Mucosa of rectum (tissue), 2 donors: ENCODE measurements around the gene GALR2.

Experiments
- H3K27ac ChIP-seq, 2 donors: one replicate each; pipeline ENCODE4 v1.7.0; 2013; ENCODE audit warnings: inconsistent platforms in 2 of 2, low read depth in 2 of 2, low read length in 2 of 2
- H3K27me3 ChIP-seq, 2 donors: one replicate each; pipeline ENCODE4 v1.7.0; 2013; ENCODE audit warnings: low read length in 2 of 2; ENCODE audit not compliant: control insufficient read depth in 2 of 2, insufficient read depth in 2 of 2
- H3K36me3 ChIP-seq, 2 donors: one replicate each; pipeline ENCODE4 v1.7.0; 2013; ENCODE audit warnings: low read length in 2 of 2; ENCODE audit not compliant: control insufficient read depth in 2 of 2, insufficient read depth in 2 of 2
- H3K4me1 ChIP-seq, 2 donors: one replicate each; pipeline ENCODE4 v1.7.0; 2013; ENCODE audit warnings: low read length in 2 of 2, mild to moderate bottlenecking in 1 of 2; ENCODE audit not compliant: control insufficient read depth in 2 of 2, insufficient read depth in 2 of 2
- H3K4me3 ChIP-seq, 2 donors: one replicate each; pipeline ENCODE4 v1.7.0; 2013; ENCODE audit warnings: low read length in 2 of 2
- H3K9ac ChIP-seq, 2 donors: one replicate each; pipeline ENCODE4 v1.7.0; 2013; ENCODE audit warnings: low read length in 2 of 2, low read depth in 1 of 2, mild to moderate bottlenecking in 1 of 2
- H3K9me3 ChIP-seq, 2 donors: one replicate each; pipeline ENCODE4 v1.7.0; 2013; ENCODE audit warnings: low read length in 2 of 2; ENCODE audit not compliant: control insufficient read depth in 2 of 2
- donor health status: healthy.
- donor health status: Normal muscosa, but diverticular disease.

The GALR2 gene

GRCh38 chr17:76079535-76079955 is 5.0 kb downstream of the GALR2 start:
- Histone ChIP-seq H3K9ac (no peak overlapping the region), H3K36me3 (peaks cover 10 to 18% of the 10 kb centered on the region in 2 donors), H3K4me3 (no peak overlapping the region), H3K27me3 (peaks cover 49 to 50% of the 10 kb centered on the region in 2 donors), H3K9me3 (no peaks in the 10 kb centered on the region), H3K4me1 (peaks cover 9% of the 10 kb centered on the region in 2 donors), H3K27ac (no peak overlapping the region)

GRCh38 chr17:76079956-76080767 is 5.6 kb downstream of the GALR2 start:
- Histone ChIP-seq H3K9me3 (no peaks in the 10 kb centered on the region), H3K9ac (no peak overlapping the region), H3K4me1 (peaks cover 5 to 9% of the 10 kb centered on the region in 2 donors), H3K4me3 (no peak overlapping the region), H3K36me3 (peaks cover 16 to 24% of the 10 kb centered on the region in 2 donors), H3K27ac (no peak overlapping the region), H3K27me3 (peaks cover 44% of the 10 kb centered on the region in 2 donors)

GRCh38 chr17:76080768-76081287 is 6.2 kb downstream of the GALR2 start:
- no peak overlapping the region for H3K9ac ChIP-seq
- no peaks in the 10 kb centered on the region for H3K9me3 ChIP-seq
- H3K27ac ChIP-seq: no peak overlapping the region
- H3K27me3 ChIP-seq: peaks cover 37% of the 10 kb centered on the region in 2 donors
- H3K4me1 ChIP-seq: peaks cover 0 to 9% of the 10 kb centered on the region in 2 donors
- no peak overlapping the region for H3K4me3 ChIP-seq
- H3K36me3 ChIP-seq: peaks cover 23 to 30% of the 10 kb centered on the region in 2 donors

- H3K27ac ChIP-seq: no peak overlapping the region
- H3K27me3 ChIP-seq: peaks cover 30 to 31% of the 10 kb centered on the region in 2 donors
- no peaks in the 10 kb centered on the region for H3K9me3 ChIP-seq
- H3K9ac ChIP-seq: no peak overlapping the region
- H3K4me1 ChIP-seq: peaks cover 0 to 3% of the 10 kb centered on the region in 2 donors
- H3K36me3 ChIP-seq: peaks cover 25 to 33% of the 10 kb centered on the region in 2 donors
- no peak overlapping the region for H3K4me3 ChIP-seq
These were observed 7.0 kb downstream of the GALR2 start for GRCh38 chr17:76081295-76082210.

DNA sequence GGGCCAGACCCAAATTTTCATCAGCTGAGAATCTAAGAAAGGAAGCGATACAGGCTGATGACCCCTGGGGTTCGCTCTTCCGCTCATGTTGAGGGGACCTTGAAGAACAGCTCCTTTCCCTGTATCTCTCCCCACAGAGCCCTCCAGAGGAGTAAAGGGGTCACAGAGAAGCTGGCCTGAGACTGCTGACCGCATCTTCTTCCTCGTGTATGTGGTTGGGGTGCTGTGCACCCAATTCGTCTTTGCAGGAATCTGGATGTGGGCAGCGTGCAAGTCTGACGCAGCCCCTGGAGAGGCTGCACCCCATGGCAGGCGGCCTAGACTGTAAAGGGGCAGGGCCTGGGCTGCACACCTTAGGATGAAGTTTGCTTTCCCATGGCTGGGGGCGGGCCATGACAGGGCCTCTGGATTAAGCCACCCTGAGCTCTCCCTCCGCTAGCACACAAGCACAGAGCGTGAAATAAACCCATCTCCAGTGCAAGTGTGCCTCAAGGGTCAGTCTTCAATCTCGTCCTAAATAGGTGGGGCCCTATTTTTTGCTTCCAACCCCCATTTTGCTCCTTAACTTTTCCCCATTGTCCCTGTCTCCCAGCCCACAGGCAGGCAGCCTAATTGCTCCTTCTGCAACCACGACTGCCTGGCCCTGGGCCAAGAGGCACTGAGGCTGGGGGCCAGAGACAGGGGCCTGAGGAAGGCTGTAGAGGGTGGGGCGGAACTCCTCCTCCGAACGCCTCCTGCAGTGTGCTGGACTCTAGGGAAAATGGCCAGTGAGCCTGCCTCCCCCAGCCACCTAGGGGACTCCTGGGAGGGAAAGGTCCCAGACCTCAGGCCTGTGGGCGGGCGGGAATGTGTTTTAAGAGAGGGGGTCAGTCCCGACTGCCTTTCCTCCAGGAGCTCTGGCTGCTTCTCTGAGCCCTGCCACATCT is 8.0 kb downstream of the GALR2 start:
- H3K9ac ChIP-seq: no peak overlapping the region
- H3K36me3 ChIP-seq: peaks cover 35 to 43% of the 10 kb centered on the region in 2 donors
- no peak overlapping the region for H3K4me3 ChIP-seq
- H3K27ac ChIP-seq: no peak overlapping the region
- H3K27me3 ChIP-seq: peaks cover 20% of the 10 kb centered on the region in 2 donors
- no peaks in the 10 kb centered on the region for H3K4me1 ChIP-seq
- no peaks in the 10 kb centered on the region for H3K9me3 ChIP-seq

GRCh38 chr17:76083536-76084182 is 9.1 kb downstream of the GALR2 start:
- Histone ChIP-seq H3K27ac (no peak overlapping the region), H3K4me3 (no peak overlapping the region), H3K9me3 (no peaks in the 10 kb centered on the region), H3K27me3 (peaks cover 11 to 15% of the 10 kb centered on the region in 2 donors), H3K4me1 (no peaks in the 10 kb centered on the region), H3K36me3 (peaks cover 45 to 54% of the 10 kb centered on the region in 2 donors), H3K9ac (no peak overlapping the region)

- Histone ChIP-seq H3K4me3 (no peak overlapping the region), H3K27ac (no peak overlapping the region), H3K9me3 (no peaks in the 10 kb centered on the region), H3K27me3 (no peaks in the 10 kb centered on the region), H3K36me3 (peaks cover 60 to 69% of the 10 kb centered on the region in 2 donors), H3K9ac (no peak overlapping the region), H3K4me1 (no peaks in the 10 kb centered on the region)
These were observed 10.6 kb downstream of the GALR2 start for GRCh38 chr17:76085066-76085730.

DNA sequence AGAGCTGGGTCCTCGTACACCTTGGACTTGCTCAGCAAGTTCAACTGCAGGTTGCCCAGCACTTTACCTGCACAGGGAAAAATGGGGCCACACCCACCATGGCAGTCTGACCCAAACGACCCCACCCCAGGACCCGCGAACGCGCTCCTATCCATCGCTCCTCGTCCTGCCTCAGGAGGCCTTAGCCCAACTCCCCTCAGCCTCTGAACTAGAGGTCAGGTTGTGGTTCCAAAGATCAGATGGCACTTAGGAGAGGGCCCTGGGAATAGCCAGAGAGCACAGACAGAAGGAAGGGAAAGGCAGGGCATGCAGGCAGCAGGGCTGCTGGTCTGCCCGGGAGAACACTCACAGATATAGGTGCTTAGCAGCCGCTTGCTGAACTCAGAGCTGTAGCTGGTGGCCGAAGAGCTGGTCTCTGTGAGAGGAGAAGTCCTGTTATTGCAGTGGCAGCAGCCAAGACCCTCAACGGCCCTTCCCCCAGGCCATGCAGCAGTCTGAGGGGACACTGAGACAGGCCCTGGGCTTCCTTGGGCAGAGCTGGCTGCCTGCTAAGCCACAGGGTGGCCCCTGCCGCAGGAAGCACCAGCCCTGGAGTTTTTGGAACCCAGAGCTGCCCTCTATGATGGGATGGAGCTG is 11.3 kb downstream of the GALR2 start:
- Histone ChIP-seq H3K27ac (no peak overlapping the region), H3K9me3 (no peaks in the 10 kb centered on the region), H3K36me3 (peaks cover 67 to 71% of the 10 kb centered on the region in 2 donors), H3K4me1 (no peaks in the 10 kb centered on the region), H3K4me3 (no peak overlapping the region), H3K9ac (no peak overlapping the region), H3K27me3 (no peaks in the 10 kb centered on the region)
